Nephron progenitor cell (in vitro differentiated cells): ENCODE data around the gene HSPA9.
A peak's percentile ranks its signal among the peaks of the same experiment; 100 is the strongest.

Source experiments
- DNase-seq: peaks from one replicate; pipeline ENCODE4 v3.0.0; 2021
- H3K27ac Mint-ChIP-seq: 2 replicates; pipeline ENCODE4 v1.8.0; 2021; ENCODE audit warnings: mild to moderate bottlenecking, moderate library complexity, mixed read lengths
- H3K27me3 Mint-ChIP-seq: 2 replicates; pipeline ENCODE4 v1.8.0; 2021; ENCODE audit warnings: mild to moderate bottlenecking, low read depth, mixed read lengths; ENCODE audit not compliant: poor library complexity
- H3K36me3 Mint-ChIP-seq: 2 replicates; pipeline ENCODE4 v1.8.0; 2021; ENCODE audit warnings: low read depth, mixed read lengths
- H3K4me1 Mint-ChIP-seq: 2 replicates; pipeline ENCODE4 v1.8.0; 2021; ENCODE audit warnings: mixed read lengths
- H3K4me3 Mint-ChIP-seq: 2 replicates; pipeline ENCODE4 v1.8.0; 2021; ENCODE audit warnings: mild to moderate bottlenecking, moderate library complexity, mixed read lengths
- H3K9me3 Mint-ChIP-seq: 2 replicates; pipeline ENCODE4 v1.8.0; 2021; ENCODE audit warnings: mild to moderate bottlenecking, moderate library complexity, mixed read lengths
- TF ChIP-seq, protein P1 (sequence below): fragments of 200-600 bp; sonication (generic); IDR thresholded peaks from 2 replicates; pipeline ENCODE4 v1.5.0; 2021; ENCODE audit warnings: antibody characterized with exemption

Gene HSPA9

DNA sequence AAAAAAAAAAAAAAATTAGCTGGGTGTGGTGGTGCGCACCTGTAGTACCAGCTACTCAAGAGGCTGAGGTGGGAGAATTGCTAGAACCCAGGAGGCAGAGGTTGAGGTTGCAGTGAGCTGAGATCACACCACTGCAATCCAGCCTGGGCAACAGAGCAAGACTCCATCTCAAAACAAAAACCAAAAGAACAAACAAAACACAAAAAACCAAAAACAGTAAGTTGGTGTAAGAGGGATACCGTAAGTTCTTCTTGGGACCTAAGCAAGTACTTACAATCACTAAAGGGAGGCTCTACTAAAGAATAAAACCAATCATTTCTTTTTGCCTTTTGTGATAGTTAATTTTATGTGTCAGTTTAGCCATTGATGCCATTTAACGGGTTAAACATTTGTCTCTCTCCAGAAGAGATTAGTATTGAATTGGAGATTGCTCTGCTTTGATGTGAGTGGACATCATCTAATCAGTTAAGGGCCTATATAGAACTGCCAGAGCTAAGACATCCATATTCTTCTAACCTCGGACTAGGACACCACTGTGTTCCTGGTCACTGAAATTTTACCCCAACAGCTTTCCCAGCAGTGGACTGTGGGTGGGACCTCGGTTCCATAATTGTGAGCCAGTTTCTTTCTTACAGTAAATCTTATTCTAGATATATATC is 21.6 kb downstream of the HSPA9 start:
- H3K27me3 Mint-ChIP-seq, result no peaks in the 10 kb centered on the region
- TF ChIP-seq, protein P1, sequence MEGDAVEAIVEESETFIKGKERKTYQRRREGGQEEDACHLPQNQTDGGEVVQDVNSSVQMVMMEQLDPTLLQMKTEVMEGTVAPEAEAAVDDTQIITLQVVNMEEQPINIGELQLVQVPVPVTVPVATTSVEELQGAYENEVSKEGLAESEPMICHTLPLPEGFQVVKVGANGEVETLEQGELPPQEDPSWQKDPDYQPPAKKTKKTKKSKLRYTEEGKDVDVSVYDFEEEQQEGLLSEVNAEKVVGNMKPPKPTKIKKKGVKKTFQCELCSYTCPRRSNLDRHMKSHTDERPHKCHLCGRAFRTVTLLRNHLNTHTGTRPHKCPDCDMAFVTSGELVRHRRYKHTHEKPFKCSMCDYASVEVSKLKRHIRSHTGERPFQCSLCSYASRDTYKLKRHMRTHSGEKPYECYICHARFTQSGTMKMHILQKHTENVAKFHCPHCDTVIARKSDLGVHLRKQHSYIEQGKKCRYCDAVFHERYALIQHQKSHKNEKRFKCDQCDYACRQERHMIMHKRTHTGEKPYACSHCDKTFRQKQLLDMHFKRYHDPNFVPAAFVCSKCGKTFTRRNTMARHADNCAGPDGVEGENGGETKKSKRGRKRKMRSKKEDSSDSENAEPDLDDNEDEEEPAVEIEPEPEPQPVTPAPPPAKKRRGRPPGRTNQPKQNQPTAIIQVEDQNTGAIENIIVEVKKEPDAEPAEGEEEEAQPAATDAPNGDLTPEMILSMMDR, result no peak
- H3K4me1 Mint-ChIP-seq, result peaks cover under 1% of the 10 kb centered on the region
- DNase-seq, result no peak
- no peak overlapping the region for H3K4me3 Mint-ChIP-seq
- no peaks in the 10 kb centered on the region for H3K9me3 Mint-ChIP-seq
- peak overlapping the region; percentile 80 for H3K27ac Mint-ChIP-seq
- peaks cover 56% of the 10 kb centered on the region for H3K36me3 Mint-ChIP-seq

DNA sequence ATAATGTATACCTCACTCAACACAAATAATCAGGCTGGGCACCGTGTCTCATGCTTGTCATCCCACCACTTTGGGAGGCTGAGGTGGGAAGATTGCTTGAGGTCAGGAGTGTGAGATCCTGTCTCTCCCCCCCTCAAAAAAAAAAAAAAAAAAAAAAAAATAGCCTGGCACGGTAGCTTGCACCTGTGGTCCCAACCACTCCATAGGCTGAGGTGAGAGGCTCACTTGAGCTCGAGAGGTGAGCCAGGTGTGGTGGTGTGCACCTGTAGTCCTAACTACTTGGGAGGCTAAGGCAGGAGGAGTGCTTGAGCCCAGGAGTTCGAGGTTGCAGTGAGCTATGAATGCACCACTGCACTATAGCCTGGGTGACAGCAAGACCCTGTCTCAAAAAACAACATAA is 22.5 kb downstream of the HSPA9 start:
- Mint-ChIP-seq H3K36me3 (peaks cover 52% of the 10 kb centered on the region), H3K27ac (no peak overlapping the region), H3K27me3 (no peaks in the 10 kb centered on the region), H3K4me3 (no peak overlapping the region), H3K4me1 (peaks cover 7% of the 10 kb centered on the region), H3K9me3 (no peaks in the 10 kb centered on the region)
- TF ChIP-seq, protein P1, result no peak
- no peak for DNase-seq

DNA sequence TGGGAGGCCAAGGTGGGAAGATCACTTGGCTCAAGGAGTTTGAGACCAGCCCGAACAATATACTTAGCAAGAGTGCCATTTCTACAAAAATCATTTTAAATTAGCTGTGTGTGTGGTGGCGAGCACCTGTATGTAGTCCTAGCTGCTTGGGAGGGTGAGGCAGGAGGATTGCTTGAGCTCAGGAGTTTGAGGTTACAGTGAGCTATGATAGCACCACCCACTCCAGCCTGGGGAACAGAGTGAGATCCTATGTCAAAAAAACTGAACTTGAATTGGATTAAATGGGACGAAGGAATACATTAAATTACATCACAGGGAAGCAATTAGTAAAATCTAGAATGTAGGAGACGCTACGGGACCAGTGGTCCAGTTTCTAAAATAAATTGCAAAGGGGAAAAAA is 25.8 kb downstream of the HSPA9 start:
- Mint-ChIP-seq H3K4me1 (peaks cover 26% of the 10 kb centered on the region), H3K27ac (no peak overlapping the region), H3K4me3 (no peak overlapping the region), H3K36me3 (peaks cover 29% of the 10 kb centered on the region), H3K27me3 (no peaks in the 10 kb centered on the region), H3K9me3 (no peaks in the 10 kb centered on the region)
- TF ChIP-seq, protein P1, result no peak
- no peak for DNase-seq

DNA sequence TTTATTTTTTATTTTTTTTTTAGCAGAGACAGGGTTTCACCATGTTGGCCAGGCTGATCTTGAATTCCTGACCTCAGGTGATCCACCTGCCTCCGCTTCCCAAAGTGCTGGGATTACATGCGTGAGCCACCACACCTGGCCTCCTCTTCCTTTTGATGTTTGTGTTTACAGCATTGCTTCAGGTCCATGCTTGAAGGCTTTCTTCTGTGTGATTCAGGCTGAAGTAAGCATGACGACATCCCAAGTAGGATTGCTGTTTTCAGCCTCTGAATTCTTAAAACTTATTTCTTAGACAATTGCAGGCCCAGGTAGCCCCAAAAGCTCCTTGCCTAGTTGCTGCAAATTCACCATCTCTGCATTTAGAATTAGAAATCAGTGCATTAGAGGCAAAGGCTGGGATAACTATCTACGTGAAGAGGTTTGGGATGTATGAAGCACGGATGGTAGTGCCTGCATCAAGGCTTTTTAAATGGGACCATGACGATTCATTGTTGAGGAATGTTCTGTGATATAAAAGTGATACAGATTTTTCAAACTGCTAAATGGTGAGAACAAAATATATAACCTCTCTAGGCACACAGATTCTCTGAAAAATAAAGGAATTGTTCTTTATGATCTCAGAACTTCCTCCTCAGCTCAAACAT is 29.2 kb downstream of the HSPA9 start:
- H3K27me3 Mint-ChIP-seq, result no peaks in the 10 kb centered on the region
- peaks cover 47% of the 10 kb centered on the region for H3K4me1 Mint-ChIP-seq
- no peaks in the 10 kb centered on the region for H3K9me3 Mint-ChIP-seq
- H3K4me3 Mint-ChIP-seq, result peak overlapping the region; percentile 66
- peak overlapping the region; percentile 90 for H3K27ac Mint-ChIP-seq
- no peak for DNase-seq
- TF ChIP-seq, protein P1, result no peak
- peaks cover 14% of the 10 kb centered on the region for H3K36me3 Mint-ChIP-seq

DNA sequence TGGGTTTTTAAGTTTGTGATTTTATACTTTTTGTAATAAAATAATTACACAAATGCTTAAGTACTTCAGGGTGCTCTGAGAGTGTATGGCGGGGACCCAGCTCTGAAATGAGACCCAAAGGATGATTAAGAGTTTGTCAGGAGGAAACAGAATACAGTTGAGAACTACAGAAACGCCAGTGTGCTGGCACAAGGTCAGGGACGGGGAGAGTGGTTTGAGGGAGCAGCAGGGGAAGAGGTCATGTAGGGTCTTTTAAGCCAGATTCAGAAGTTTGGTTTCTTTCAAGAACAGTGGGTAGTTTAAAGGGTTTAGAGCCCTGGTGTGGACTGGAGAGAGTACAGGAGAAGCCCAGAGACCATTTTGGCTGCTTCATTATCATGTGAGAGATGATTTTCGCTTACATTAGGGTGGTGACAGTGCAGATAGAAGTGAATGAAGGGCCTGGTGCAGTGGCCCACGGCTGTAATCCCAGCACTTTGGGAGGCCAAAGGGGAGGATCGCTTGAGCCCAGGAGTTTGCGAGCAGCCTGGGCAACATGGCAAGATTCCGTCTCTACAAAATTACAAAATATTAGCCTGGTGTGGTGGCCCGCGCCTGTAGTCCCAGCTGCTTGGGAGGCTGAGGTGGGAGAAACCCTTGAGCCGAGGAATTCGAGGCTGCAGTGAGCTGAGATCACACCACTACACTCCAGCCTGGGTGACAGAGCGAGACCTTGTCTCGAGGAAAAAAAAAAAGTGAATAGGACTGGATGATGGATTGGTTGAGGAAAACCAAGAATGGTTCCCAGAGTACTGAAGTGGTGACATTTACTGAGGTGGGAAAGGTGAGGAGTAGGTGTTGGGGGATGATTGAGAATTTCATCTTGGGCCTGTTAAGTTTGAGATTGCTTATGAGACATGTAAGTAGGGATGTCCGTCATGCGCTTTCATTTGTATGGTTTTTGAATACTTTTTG is 30.7 kb downstream of the HSPA9 start:
- Mint-ChIP-seq H3K27me3 (no peaks in the 10 kb centered on the region), H3K4me1 (peaks cover 58% of the 10 kb centered on the region), H3K9me3 (no peaks in the 10 kb centered on the region), H3K4me3 (peak overlapping the region; percentile 98), H3K36me3 (peaks cover 15% of the 10 kb centered on the region), H3K27ac (peak overlapping the region; percentile 87)
- TF ChIP-seq, protein P1, result no peak
- DNase-seq, result peak; percentile 5
